Fibroblast of lung (primary cell): Measurements from ENCODE around the gene NDST1. TPM values are rescaled to one million over a fixed set of nuclear protein-coding genes. Genes with fewer than 3 reads are reported as not detected.
A peak's percentile ranks its signal among the peaks of the same experiment; 100 is the strongest.

Experiments used
- DNase-seq, 2 donors: peaks; one replicate each; pipeline versions ENCODE4 v3.0.0 to v3.0.0-alpha.2; 2010; ENCODE audit warnings: low read depth in 2 of 2
- H2AFZ ChIP-seq: 2 replicates; pipeline ENCODE4 v1.5.1; 2012; ENCODE audit warnings: low read length, control low read depth, inconsistent platforms
- H3K27ac ChIP-seq: 2 replicates; pipeline ENCODE4 v1.5.1; 2011; ENCODE audit warnings: low read length, control low read depth; ENCODE audit not compliant: insufficient read depth
- H3K27me3 ChIP-seq: 2 replicates; pipeline ENCODE4 v1.5.1; 2011; ENCODE audit warnings: mild to moderate bottlenecking, low read length; ENCODE audit not compliant: control insufficient read depth, insufficient read depth
- H3K36me3 ChIP-seq: 2 replicates; pipeline ENCODE4 v1.5.1; 2011; ENCODE audit warnings: low read length; ENCODE audit not compliant: control insufficient read depth, insufficient read depth
- H3K4me1 ChIP-seq: 2 replicates; pipeline ENCODE4 v1.5.1; 2011; ENCODE audit warnings: low read length; ENCODE audit not compliant: control insufficient read depth, insufficient read depth; ENCODE audit errors: extremely low read depth
- H3K4me2 ChIP-seq: 2 replicates; pipeline ENCODE4 v1.5.1; 2011; ENCODE audit warnings: low read length, control low read depth; ENCODE audit not compliant: insufficient read depth; ENCODE audit errors: extremely low read depth
- H3K4me3 ChIP-seq, 4 experiments: fragments of 200-600 bp in 1 of 4; sonication (generic) in 1 of 4; replicated peaks in 1 of 4; 2 replicates each; pipeline ENCODE4 v1.5.1; 2011 to 2016; ENCODE audit warnings: low read length in 4 of 4, low read depth in 3 of 4, mild to moderate bottlenecking in 3 of 4, control low read depth in 2 of 4, inconsistent platforms in 1 of 4, mixed read lengths in 1 of 4; ENCODE audit not compliant: insufficient read depth in 1 of 4; ENCODE audit errors: control extremely low read depth in 1 of 4
- H3K79me2 ChIP-seq: 2 replicates; pipeline ENCODE4 v1.5.1; 2012; ENCODE audit warnings: mild to moderate bottlenecking, low read length, inconsistent platforms; ENCODE audit not compliant: control insufficient read depth, insufficient read depth
- H3K9ac ChIP-seq: 2 replicates; pipeline ENCODE4 v1.5.1; 2011; ENCODE audit warnings: mild to moderate bottlenecking, low read length, control low read depth; ENCODE audit not compliant: insufficient read depth
- H3K9me3 ChIP-seq: 2 replicates; pipeline ENCODE4 v1.5.1; 2012; ENCODE audit warnings: low read depth, low read length; ENCODE audit not compliant: control insufficient read depth, insufficient read depth
- H4K20me1 ChIP-seq: 2 replicates; pipeline ENCODE4 v1.5.1; 2011; ENCODE audit warnings: low read length; ENCODE audit not compliant: control insufficient read depth, insufficient read depth; ENCODE audit errors: extremely low read depth
- EZH2 ChIP-seq: IDR thresholded peaks from 2 replicates; pipeline ENCODE4 v1.5.1; 2012; ENCODE audit warnings: low read length, control low read depth, mild to moderate bottlenecking; ENCODE audit errors: missing control alignments
- polyA plus RNA-seq, 2 donors: library from polyadenylated mRNA; depleted of rRNA in 1 of 2; stranded (reverse) in 1 of 2; unstranded in 1 of 2; fragments of >200 nt; gene quantifications; 2 replicates each; pipeline ENCODE4 v1.2.1, GENCODE V29; 2011 to 2012; ENCODE audit warnings: missing spikeins in 1 of 2
- total RNA-seq: library from RNA; depleted of rRNA; stranded (reverse); fragments of >200 nt; gene quantifications from 2 replicates; pipeline ENCODE4 v1.2.1, GENCODE V29; 2014
- TF ChIP-seq, protein P1 (sequence below), 2 donors: IDR thresholded peaks in 1 of 2; conservative IDR thresholded peaks in 1 of 2; 1 replicate in 1 of 2; 2 replicates in 1 of 2; pipeline ENCODE4 v1.5.1; 2011 to 2012; ENCODE audit warnings: low read length in 2 of 2, control low read depth in 1 of 2, inconsistent platforms in 1 of 2, low read depth in 1 of 2, mild to moderate bottlenecking in 1 of 2

Gene NDST1
- total and polyA plus RNA-seq, 2 donors (not counting 1 experiment from before 2014, with no cell fraction given) = 38.5 to 94.8 TPM

DNA sequence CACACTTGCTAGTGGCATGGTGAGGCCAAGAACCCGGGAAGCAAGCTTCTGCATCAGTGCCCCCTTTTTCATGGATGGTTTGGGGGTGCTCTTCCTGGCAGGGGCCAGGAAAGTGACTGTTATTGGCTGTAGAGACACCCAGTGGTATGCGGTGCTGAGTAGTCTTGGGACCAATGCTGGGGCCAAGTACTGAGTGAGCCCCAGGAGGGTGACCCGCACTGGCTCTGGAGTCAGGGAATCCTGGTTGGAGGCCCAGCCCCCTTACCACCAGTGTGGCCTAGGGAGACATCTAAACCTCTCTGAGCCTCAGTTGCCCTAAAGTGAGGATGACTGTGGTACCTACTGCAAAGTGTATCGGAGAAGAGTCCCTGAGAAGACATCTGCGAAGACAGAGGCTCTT, 91.3 kb downstream of the NDST1 start:
- H3K36me3 ChIP-seq = no peaks in the 10 kb centered on the region
- H2AFZ ChIP-seq = no peak overlapping the region
- H3K27me3 ChIP-seq = peaks cover 2% of the 10 kb centered on the region
- H3K4me3 ChIP-seq = no peak overlapping the region
- no peaks in the 10 kb centered on the region for H3K79me2 ChIP-seq
- no peaks in the 10 kb centered on the region for H4K20me1 ChIP-seq
- no peak for DNase-seq
- no peaks in the 10 kb centered on the region for H3K9me3 ChIP-seq
- TF ChIP-seq, protein P1, sequence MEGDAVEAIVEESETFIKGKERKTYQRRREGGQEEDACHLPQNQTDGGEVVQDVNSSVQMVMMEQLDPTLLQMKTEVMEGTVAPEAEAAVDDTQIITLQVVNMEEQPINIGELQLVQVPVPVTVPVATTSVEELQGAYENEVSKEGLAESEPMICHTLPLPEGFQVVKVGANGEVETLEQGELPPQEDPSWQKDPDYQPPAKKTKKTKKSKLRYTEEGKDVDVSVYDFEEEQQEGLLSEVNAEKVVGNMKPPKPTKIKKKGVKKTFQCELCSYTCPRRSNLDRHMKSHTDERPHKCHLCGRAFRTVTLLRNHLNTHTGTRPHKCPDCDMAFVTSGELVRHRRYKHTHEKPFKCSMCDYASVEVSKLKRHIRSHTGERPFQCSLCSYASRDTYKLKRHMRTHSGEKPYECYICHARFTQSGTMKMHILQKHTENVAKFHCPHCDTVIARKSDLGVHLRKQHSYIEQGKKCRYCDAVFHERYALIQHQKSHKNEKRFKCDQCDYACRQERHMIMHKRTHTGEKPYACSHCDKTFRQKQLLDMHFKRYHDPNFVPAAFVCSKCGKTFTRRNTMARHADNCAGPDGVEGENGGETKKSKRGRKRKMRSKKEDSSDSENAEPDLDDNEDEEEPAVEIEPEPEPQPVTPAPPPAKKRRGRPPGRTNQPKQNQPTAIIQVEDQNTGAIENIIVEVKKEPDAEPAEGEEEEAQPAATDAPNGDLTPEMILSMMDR (conservative IDR thresholded peaks at IDR 0.05 in 1 of 2, IDR thresholded peaks at IDR 0.05 in 1 of 2; ENCODE audit: low read depth in 1 of 2, low read length in 2 of 2) = no peak
- TF ChIP-seq EZH2 = no peak
- peaks cover 5% of the 10 kb centered on the region for H3K4me1 ChIP-seq
- H3K4me2 ChIP-seq = no peak overlapping the region
- H3K27ac ChIP-seq = no peak overlapping the region
- H3K9ac ChIP-seq = no peak overlapping the region

GRCh38 chr5:150599917-150600511, 92.1 kb downstream of the NDST1 start:
- DNase-seq = peak; percentile 61 to 75
- H3K4me2 ChIP-seq = peak overlapping the region; percentile 3
- no peaks in the 10 kb centered on the region for H3K36me3 ChIP-seq
- H2AFZ ChIP-seq = no peak overlapping the region
- H3K27ac ChIP-seq = no peak overlapping the region
- no peaks in the 10 kb centered on the region for H3K9me3 ChIP-seq
- H3K4me3 ChIP-seq = no peak overlapping the region
- no peaks in the 10 kb centered on the region for H3K79me2 ChIP-seq
- no peak for TF ChIP-seq EZH2
- TF ChIP-seq, protein P1 (conservative IDR thresholded peaks at IDR 0.05 in 1 of 2, IDR thresholded peaks at IDR 0.05 in 1 of 2; ENCODE audit: low read depth in 1 of 2, low read length in 2 of 2) = no peak
- no peaks in the 10 kb centered on the region for H4K20me1 ChIP-seq
- H3K27me3 ChIP-seq = no peaks in the 10 kb centered on the region
- H3K9ac ChIP-seq = no peak overlapping the region
- peaks cover 5% of the 10 kb centered on the region for H3K4me1 ChIP-seq

- DNase-seq = peak in 1 of 2 donors; percentile 32
Observed at GRCh38 chr5:150600616-150601490, 92.9 kb downstream of the NDST1 start.

More at GRCh38 chr5:150600616-150601490, 92.9 kb downstream of the NDST1 start:
- H3K4me1 ChIP-seq = peaks cover 5% of the 10 kb centered on the region
- H3K36me3 ChIP-seq = no peaks in the 10 kb centered on the region
- TF ChIP-seq, protein P1 (conservative IDR thresholded peaks at IDR 0.05 in 1 of 2, IDR thresholded peaks at IDR 0.05 in 1 of 2; ENCODE audit: low read depth in 1 of 2, low read length in 2 of 2) = no peak
- TF ChIP-seq EZH2 = no peak
- no peaks in the 10 kb centered on the region for H3K79me2 ChIP-seq
- no peak overlapping the region for H3K4me2 ChIP-seq
- no peak overlapping the region for H3K27ac ChIP-seq
- no peak overlapping the region for H3K9ac ChIP-seq
- H3K4me3 ChIP-seq = no peak overlapping the region
- no peaks in the 10 kb centered on the region for H3K9me3 ChIP-seq
- H4K20me1 ChIP-seq = no peaks in the 10 kb centered on the region
- no peak overlapping the region for H2AFZ ChIP-seq
- H3K27me3 ChIP-seq = no peaks in the 10 kb centered on the region
